Raji (cell line): ENCODE results near the gene CDCP2.

Experiments used
- POLR2A ChIP-seq: IDR thresholded peaks from 2 replicates; pipeline ENCODE4 v1.6.1; 2011; ENCODE audit warnings: low read depth, low read length, control low read depth; ENCODE audit not compliant: insufficient read depth

The CDCP2 gene

DNA sequence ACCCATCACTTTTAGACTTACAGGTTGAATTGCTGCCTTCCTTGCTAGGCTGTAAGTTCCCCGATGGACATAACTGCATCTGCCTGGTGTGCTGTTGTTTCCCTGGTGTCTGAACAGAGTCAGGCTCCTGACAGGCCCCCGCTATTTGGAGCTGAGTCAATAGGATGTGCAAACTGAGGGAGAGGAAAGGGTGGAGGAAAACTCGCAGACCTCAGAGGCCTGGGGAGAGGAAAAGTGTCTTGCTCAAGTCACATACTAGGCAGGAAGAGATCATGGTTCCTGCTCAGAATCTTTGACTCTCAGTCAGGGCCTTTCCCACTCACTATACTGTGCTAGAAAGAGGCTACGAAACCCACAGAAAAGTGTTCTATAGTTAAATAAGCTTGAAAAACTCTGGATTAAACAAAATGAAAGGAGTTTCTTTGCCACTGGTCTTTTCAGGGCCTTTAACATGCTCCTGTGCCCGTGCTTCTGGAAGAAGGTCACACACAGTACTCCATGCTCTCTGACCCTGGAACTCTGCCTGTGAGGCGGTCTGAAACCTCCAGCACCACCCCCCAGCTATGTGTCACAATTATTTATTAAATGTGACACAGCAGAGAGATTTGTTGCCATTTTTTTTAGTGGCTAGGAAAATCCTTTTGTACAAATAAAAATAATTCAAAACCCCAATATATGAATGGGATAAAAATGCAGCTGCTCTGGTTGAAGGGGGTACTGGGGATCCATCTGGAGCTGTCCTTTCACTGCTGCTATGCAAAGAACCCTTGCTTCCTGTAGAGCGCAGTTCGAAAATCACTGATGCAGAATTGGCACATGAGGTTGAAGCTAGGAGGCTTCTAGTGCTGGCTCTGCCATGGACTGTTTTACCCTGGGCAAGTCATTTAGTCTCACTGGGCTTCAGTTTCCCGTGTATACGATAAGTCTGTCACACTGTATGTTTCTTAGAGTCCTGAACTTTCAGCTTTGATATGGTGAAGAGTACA lies 20.1 kb upstream of the CDCP2 start:
- no peak for TF ChIP-seq POLR2A

DNA sequence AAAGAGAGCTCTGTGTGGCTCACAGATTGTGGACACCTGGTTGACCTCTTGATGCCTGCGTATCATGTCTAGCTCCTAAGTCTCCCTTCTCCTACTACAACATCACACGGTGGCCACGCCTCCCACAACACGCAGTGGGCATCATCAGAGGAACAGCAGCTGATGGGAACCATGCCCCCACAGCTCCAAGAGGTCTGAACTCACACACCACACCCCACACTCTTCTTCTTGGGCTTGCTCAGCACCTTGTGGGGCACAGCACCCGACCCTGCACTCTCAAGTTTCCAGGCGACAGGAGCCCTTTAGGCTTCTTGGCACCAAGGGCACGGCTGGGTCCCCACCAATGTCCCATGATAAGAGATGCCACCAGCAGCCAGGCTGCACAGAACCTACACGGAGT lies 18.8 kb upstream of the CDCP2 start:
- no peak for TF ChIP-seq POLR2A

GRCh38 chr1:54171016-54171415 lies 18.2 kb upstream of the CDCP2 start:
- TF ChIP-seq POLR2A, result no peak

DNA sequence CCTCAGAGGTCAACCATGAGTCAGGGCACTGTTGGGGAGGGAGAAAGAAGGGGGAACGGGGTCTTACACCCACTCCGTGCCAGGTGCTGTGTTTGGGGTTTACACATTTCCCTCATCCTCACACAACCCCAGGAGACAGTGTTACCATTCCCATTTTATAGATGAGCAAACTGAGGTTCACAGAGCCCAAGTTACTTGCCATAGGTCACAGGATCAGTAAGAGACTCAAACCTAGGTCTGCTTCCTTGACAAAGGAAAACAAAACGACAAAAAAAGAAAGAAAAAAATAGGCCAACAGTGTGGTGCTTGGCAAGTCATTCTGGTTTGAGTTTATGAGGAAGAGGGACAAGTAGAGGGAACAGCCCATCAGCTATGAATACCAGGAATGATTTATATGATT lies 16.3 kb upstream of the CDCP2 start:
- no peak for TF ChIP-seq POLR2A

DNA sequence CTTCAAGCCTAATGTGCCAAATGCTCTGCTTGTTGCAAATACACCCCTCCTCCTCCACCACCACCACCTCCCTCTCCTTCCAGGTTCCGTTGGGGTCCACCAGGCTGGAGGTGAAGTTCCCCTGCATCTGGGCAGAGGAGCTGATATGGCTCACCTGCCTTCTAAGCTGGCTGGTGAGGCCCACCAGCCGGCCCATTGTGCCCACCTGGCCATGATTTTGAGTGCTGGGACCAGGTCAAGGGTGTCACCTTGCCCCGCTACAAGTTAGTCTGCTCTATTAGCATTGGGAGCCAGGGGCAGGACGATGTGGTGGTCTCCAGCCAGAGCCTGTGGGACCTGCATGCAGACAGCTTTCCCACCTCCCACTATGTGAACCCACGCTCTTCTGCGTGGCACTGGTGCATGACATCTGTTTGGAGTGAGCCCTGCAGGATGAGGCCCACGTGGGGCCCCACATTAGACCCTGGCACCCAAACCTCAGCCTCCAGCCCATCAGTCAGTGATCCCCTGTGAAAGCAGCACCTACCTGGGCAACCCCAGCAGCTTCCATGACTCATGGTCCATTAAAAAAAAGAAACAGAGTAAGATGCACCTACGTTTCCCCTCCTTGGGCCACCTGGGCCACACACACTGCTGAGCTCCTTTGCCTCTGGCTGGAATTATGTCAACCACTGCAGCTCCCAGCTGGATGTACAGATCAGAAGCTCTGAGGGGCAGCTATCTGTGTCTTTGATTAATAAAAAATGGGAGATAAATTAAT lies 15.6 kb upstream of the CDCP2 start:
- TF ChIP-seq POLR2A, result no peak

GRCh38 chr1:54167422-54168139 lies 14.8 kb upstream of the CDCP2 start:
- no peak for TF ChIP-seq POLR2A

- no peak for TF ChIP-seq POLR2A
Measured at GRCh38 chr1:54165146-54165545, 12.3 kb upstream of the CDCP2 start.

- no peak for TF ChIP-seq POLR2A
Measured at GRCh38 chr1:54163573-54163972, 10.8 kb upstream of the CDCP2 start.

- no peak for TF ChIP-seq POLR2A
Measured at GRCh38 chr1:54163051-54163450, 10.3 kb upstream of the CDCP2 start.

DNA sequence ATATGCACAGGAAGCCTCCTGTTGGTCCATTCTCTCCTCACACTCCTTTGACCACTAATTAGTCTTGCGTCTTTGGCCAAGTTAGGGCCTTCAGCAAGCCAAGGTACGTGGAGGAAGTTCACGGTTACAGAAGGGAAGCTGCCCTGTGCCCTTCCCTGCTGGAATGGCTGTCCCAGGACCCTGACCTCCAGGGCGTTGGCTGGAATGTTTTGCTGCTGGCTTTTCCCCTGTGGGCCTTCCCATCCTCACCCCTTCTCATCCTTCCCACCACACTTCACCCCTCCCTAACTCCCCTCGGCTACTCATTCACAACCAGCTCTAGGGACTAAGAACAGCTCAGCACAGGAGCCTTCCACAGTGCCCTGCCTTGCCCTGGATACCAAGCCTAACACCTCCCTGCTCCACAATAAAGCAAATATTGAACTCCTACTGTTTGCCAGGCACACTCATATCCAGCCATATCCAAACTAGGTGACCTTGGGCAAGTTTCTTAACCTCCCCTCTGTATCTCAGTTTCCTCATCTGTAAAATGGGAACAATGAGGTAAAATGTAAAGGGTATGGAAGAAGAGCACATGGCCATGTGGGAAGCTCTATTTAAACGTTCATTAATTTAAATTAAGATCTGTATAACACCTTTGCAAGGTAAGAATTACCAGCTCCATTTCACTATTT lies 8.8 kb upstream of the CDCP2 start:
- no peak for TF ChIP-seq POLR2A

DNA sequence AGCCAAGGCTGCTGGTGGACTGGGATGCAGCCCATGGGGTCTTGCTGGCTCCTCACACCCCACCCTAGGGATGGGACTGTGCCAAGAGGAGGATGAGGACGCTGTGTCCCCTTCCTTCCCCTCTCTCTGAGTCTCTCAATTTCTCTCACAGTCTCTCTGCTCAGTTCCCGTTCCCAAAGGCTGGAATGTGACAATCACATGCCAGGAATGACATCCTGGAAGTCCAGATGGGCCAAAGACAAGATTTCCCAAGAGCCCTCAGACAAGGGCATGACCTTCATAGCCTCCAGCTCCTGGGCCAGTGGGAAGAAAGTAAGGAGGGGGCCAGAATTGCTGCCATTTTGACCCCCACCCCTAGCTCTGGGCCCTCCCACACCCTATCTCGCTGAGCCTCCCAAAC lies 7.6 kb upstream of the CDCP2 start:
- no peak for TF ChIP-seq POLR2A

DNA sequence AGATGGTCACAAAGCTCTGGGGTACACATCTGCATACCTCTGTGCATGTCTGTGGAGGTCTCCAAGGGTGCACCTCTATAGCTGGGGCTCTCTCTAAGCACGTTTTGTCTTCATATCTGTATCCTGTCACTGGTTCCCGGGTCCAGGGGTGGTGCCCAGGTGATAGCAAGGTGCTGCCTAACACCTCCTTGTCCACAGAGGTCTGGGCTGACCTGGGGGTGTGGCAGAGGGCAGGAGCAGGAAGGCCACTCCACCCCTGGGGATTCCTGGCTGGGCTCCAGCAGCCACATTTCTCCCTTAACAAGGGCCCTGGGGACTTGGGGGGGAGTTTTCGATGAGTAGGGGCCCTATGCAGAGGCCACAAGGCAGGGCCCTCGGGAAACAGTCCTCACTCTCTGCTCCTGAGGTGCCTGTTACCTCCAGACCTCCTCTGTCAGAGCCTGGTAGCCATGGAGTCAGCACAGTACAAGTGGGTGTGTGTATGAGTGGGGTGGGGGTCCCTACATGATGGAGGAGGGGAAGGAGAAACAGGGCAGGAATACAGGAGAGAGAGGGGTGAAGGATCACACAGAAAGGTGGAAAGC lies 7.0 kb upstream of the CDCP2 start:
- no peak for TF ChIP-seq POLR2A

DNA sequence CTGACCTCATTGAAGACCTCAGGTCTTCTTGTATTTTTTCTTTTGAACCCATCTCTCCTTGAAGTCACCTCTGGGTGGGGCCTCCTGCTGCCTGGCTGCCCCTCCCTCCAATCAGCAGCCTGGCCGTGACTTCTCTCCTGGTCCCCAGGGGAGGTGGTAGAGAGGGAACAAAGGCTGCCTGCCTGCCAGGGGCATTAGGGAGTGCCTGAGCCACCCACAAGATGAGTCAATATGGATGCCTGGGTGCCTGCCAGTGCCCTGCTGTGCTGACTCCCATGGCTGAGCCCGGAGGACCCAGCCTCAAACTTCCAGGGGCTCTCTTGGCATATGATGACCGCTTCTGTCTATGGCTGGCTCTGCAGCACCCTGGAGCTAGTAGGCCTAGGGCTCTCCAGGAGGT lies 5.3 kb upstream of the CDCP2 start:
- no peak for TF ChIP-seq POLR2A

GRCh38 chr1:54157401-54157800 lies 4.6 kb upstream of the CDCP2 start:
- no peak for TF ChIP-seq POLR2A
